Femur (tissue), 1 donor: ENCODE measurements around the gene MRPL9.

Source experiments
- DNase-seq: peaks from one replicate; pipeline ENCODE4 v3.0.0-alpha.2; 2017

The MRPL9 gene

DNA sequence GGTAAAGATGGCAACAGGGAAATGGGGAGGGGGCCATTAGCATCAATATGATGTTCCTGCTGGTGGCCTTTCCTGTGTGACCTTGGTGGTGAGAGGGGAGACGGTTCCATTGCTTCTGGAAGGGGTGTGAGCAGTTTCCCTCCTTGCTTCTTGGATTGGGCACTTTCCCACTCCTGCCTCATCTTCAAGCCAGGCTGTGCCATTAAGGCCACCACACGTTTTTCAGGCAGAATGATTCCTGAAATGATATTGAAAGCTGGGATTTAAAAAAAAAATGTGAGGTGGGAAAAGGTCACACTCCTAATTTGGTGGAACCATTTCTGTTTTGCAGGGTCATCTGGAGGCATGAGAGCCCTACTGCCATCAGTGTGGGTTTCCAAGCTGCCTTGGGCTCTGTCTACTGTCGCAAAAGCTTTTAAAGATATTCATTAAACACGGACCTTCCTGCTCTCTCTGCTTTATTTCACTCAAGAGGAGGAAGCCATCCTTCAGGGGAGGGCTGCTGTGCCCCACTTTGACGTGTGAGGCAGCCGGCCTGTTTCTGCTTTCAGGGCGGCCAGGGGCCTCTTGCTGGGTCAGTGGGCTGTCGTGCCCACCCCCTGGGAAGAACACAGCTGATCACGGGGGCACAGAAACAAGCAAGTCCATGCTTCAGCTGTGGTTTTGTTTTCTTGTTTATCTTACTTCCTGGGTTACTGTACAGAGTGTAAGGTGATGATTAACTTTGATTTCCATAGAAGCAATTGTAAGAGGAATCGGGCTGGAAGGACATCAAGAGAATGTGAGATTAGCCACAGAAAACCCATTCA is 33.9 kb downstream of the MRPL9 start:
- no peak for DNase-seq

DNA sequence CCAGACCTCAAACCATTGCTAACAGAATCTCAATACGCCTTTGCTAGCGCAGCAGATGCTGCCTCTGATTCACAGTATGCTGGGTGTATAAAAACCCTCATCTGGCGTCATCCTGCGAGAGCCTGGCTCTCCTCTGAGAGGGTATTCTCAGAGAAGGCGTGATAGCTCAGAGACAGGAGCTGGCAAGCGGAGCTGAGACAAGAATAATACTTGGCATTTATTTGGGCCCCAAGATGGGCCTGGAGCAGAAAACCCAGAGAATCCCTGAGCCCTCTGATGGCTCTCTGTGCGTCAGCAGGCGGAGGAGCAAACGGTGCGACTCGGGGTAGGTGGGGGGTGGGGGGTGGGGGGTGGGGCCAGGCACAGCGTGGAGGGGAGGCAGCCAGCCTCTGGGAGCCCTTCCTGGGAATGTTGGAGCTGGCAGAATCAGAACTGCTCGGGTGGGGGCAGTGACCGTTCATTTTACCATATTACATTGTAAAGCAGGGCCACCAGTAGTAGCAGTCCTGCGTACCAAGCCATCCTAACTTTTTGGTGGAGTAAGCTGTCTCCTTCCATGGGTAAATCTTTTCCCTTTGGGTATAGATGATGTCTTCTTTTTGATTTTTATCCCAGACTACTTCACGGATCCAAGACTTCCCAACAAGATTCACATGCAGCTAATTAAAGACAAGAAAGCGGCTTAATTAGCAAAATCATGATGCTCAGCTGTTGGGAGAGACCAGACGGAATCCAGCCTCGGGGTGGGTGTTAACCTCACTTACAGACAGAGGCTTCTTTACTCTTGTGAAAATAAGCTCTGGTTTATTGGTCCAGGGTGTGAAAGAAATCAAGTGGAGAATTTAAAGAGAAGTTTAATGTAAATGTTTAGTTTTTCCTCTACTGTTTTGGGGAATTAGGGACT is 34.9 kb downstream of the MRPL9 start:
- peak; percentile 63 for DNase-seq

DNA sequence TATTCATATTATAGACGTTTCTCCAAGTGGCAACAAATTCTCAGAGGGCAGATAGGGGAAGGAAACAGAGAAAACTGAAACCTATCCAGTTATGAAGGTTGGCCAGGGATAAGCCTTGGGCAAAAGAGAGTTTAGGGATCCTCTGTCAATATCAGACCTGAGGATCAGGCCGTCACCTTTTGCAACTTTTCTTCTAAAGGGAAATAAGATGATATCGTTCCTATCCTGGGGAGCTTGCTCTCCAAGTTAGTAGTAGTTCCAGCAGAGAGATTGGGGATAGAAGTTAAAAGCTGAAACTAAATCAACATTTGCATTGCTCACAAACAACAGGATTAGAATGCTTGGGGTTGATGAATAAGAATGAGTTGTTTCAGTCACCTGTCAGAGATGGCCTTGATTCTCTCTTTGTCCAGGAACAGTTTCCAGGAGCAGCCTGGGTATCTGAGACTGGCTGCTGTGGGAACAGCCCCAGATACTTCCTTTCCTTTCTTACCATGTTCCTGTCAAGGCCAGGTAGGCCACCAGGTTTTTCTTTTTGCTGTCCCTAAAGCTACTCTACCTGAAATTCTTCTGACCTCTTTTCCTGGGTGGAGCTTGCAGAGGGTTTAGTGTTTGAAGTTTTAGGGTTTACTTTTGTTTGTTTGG is 39.4 kb downstream of the MRPL9 start:
- DNase-seq = no peak

GRCh38 chr1:151721788-151722510 is 41.3 kb downstream of the MRPL9 start:
- DNase-seq = no peak

DNA sequence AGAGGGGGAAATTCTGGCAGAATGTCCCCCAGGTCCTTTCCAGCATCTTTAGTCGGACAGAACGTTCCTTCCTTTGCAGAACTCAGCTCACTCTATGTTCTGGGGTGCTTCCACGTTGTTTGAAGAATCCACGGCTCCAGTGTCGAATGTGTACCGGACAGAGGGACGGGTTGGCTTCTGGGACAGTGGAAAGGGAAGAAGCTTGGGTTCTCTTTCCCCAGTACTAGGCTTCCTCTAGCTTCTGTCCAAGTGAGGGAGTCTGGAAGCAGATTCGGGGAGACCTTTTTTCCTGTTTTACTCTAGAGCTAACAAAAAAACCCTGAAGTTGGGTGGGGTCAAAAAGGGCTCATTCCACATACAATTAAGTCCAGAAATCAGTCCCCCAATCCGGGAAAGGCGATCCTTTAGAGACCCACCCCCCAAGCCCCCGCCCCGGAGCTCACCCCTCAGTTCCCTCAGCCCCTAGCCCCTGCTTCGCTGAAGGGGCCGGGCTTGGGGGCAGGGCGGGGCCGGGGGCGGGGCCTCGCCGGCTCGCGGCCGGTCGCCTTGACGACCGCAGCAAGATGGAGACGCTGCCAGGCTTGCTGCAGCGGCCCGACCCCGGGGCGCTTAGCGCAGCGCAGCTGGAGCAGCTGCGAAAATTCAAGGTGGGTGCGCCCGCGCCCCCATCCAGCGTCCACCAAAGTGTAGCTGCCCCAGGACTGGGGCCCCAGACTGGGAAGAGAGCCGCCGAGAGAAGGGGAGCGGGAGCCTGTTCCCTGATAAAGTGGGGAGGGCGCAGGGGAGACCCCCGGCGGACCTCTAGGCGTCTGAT is 42.1 kb downstream of the MRPL9 start, which contains the start of gene RIIAD1:
RIIAD1 (plus strand) TSS at position 549 of the 814 bp plus-strand sequence; CDS start at position 564, 15 bp downstream.
- DNase-seq = peak; percentile 57

- no peak for DNase-seq
These were observed 42.7 kb downstream of the MRPL9 start for GRCh38 chr1:151720554-151720953.

GRCh38 chr1:151720125-151720524 is 43.2 kb downstream of the MRPL9 start:
- DNase-seq = no peak

DNA sequence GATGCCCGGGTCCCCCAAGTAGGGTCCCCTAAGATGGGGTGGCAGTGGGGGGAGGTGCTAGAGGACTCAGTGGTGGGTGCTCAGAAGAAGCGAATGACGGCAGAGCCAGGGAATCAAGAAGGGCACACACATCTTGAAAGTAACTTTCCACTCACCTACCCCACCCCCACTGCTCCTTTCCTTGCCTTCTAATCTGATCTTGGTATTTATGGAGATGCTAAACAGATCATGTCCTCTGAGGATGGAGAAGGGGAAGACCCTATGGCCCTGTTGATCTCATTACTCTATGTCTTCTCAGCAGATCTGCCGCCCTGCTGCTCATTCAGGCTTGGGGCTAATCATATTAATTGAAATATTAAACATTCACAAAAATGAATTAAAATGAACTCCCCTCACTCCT is 44.6 kb downstream of the MRPL9 start:
- DNase-seq = no peak

- no peak for DNase-seq
These were observed 45.3 kb downstream of the MRPL9 start for GRCh38 chr1:151718011-151718431.

DNA sequence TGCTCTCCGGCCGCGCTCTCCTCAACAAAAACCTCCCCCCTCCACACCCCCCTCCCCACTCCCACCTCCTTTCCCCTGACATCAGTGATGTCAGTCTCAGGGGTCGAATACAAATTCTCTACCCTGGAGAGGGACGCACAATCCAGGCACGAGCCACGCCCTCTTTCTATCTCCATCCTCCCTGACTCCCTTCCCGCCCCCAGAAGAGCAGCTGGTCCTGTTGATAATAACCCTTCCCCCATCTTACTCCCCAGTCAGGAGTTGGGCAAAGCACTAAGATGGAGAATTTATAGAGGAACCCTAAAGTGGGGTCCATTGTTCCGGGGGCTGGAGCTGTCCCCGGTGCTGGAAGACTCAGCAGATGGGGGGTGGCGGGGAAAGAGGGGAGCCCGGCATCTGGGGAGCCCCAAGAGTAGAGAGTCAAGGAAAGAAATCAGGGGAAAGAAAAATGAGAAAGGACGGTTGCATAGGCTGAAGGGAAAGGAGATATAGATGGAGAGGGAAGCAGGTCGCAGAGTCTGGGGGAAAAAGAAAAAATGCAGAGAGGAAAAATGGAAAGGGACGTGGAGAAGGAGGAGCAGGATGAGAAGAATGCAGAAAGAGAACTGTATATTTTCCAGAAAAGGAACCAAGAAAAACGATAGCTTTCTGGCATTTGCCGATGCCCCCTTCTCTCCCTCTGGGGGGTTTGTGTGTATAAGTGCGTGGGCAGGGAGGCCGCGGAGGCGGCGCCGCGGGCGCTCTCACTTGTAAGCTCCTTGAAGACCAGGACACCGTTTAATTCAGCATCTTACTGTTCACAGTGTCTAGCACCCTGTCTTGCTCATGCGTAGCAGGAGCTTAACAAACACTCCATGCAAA is 46.3 kb downstream of the MRPL9 start, which contains the start of gene CELF3:
CELF3 (minus strand) TSS at position 33 of the 861 bp plus-strand sequence. CDS start 783 bp downstream, outside the sequence.
- peak; percentile 40 for DNase-seq

- no peak for DNase-seq
These were observed 46.9 kb downstream of the MRPL9 start for GRCh38 chr1:151716405-151716762.

- DNase-seq = no peak
These were observed 47.4 kb downstream of the MRPL9 start for GRCh38 chr1:151715726-151716404.

DNA sequence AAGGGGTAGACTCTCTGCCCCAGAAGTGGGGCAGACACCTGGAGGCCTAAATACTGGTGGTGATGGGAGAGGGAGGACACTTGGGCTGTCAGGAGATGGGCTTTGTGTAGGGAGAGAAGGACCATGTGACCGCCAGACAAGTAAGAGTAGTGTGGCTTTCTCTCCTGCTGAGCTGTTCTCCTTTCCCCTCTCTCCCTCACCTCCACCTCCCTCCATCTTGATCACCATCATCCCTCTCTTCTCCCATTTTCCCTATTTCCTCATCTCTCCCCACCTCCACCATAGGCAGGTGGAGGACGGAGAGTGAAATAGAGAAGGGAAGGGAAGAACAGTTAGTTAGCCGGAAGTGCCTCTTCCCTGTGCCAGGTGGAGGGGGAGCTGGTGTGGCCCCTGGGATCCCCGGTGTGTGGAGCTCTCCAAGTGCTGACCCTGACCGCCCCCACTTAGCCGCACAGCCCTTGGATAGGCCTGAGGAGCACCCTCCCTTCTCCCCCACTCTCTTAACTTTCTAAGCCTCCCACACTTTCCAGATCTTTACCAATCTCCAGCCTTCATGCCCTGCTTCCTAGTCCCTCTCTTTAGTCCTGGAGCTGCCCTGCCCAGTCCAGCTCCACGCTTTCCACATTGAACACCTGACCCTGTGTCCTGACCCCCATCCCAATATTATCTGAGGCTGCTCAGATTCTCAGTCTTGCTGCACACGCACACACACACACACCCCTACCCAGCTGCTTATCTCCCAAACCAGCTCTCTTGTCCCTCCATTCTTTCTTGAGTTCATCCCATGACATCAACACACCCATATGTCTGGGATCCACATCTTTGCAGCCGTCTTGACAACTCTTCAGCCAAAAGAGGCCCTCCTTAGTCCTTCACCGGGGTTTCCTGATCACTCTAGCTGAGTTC is 48.2 kb downstream of the MRPL9 start:
- no peak for DNase-seq

DNA sequence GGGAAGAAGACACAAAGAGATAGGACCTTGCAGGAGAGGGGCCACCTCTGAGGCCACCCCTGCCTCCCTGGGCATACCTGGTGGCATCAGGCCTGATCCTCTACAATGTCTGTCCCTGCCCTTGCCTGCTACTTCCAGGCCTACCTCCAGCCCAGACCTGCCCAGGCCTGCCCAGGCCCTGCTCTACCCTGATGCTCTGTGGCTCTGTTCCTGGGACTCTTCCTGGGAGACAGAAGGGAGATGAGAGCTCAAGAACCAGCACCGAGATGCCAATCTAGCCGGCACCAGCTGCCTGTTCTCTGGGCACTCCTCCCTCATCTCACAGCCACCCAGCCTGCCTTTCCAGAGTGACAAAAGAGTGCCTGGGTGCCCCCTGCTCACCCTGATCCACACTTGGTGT is 49.4 kb downstream of the MRPL9 start:
- DNase-seq = no peak

DNA sequence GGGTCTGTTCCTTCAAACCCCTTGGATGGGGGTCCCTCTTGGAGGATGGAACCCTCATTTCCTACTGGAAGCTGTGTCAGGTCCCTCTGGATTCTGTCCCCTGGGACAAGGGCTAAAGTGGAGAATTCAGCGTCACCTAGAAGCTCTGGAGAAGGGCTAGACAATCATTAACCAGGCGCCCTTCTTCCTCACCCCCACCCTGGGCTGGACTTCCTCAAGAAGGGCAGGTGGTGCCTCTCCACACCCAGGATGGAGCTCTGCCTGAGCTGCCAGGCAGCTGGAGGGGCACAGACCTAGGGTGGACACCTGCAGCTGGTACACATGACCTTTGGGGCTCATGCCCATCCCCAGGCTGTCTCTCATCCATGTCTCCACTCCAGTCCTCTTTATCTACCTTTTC is 50.3 kb downstream of the MRPL9 start:
- DNase-seq = no peak

DNA sequence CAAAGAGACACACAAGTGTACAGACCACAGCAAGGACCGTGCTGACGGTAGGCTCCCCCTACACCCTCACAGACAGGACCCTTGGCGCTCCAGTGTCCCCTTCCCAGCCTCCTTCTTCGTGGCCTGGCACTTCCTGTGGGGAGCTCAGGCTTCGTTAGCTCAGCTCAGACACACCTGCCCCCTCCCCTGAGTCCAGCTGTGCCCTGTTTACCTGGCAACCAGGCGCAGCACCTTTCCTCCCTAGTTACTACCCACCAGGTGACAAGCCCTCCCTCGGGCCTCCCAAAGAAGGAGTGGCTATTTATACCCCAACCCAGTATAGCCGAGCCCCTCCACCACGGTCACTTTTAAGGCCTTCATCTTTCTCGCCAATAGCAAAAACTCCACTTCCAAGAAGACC is 51.3 kb downstream of the MRPL9 start:
- DNase-seq = no peak

- DNase-seq = no peak
These were observed 52.1 kb downstream of the MRPL9 start for GRCh38 chr1:151711044-151711800.
